Gastroesophageal sphincter (tissue), 3 donors: ENCODE data around the gene TMEM135.

Source experiments
- POLR2A ChIP-seq, 2 donors: fragments of 450-650 bp; IDR thresholded peaks; one replicate each; pipeline ENCODE4 v1.6.1; 2017; ENCODE audit warnings: antibody characterized with exemption in 2 of 2, mild to moderate bottlenecking in 2 of 2, moderate library complexity in 1 of 2
- POLR2AphosphoS5 ChIP-seq: sonication (generic); formaldehyde crosslinking; IDR thresholded peaks from one replicate; pipeline ENCODE4 v1.6.1; 2017; ENCODE audit warnings: antibody characterized with exemption
- TF ChIP-seq, protein P1 (sequence below), 4 experiments: fragments of 200-600 bp in 2 of 4; fragments of 450-650 bp in 2 of 4; sonication (generic) in 1 of 4; IDR thresholded peaks; one replicate each; pipeline ENCODE4 v1.5.1; 2017 to 2019; ENCODE audit warnings: antibody characterized with exemption in 4 of 4, mild to moderate bottlenecking in 2 of 4, moderate library complexity in 2 of 4

DNA sequence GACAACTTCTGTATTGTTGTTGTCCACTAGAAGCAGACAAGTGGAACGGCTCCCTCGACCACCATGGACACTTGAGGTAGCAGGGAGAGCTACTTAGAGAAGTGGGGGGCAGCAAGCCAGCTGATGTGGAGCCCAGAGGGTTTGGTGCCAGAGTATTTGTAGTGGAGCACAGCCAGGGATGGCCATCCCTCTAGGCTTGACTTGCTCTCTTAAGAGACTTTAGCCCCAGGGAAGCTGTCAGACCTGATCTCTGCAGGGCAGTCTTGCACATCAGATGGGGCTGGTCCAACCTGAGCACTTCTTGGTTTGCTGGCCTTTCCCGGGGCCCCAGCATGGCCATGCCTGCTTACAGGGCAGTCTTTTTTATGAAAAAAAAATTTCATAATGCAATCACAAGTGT is 15.0 kb upstream of the TMEM135 start:
- TF ChIP-seq POLR2AphosphoS5 (no peak), POLR2A (IDR thresholded peaks at IDR 0.05) (no peak)
- TF ChIP-seq, protein P1, sequence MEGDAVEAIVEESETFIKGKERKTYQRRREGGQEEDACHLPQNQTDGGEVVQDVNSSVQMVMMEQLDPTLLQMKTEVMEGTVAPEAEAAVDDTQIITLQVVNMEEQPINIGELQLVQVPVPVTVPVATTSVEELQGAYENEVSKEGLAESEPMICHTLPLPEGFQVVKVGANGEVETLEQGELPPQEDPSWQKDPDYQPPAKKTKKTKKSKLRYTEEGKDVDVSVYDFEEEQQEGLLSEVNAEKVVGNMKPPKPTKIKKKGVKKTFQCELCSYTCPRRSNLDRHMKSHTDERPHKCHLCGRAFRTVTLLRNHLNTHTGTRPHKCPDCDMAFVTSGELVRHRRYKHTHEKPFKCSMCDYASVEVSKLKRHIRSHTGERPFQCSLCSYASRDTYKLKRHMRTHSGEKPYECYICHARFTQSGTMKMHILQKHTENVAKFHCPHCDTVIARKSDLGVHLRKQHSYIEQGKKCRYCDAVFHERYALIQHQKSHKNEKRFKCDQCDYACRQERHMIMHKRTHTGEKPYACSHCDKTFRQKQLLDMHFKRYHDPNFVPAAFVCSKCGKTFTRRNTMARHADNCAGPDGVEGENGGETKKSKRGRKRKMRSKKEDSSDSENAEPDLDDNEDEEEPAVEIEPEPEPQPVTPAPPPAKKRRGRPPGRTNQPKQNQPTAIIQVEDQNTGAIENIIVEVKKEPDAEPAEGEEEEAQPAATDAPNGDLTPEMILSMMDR (IDR thresholded peaks at IDR 0.05) = no peak
